Nephron (organoid): ENCODE data around the gene ACTRT2.
A peak's percentile ranks its signal among the peaks of the same experiment; 100 is the strongest.

Experiments
- H3K27ac Mint-ChIP-seq, 3 experiments: 2 replicates each; pipeline ENCODE4 v1.8.0; 2020; ENCODE audit warnings: mixed read lengths in 3 of 3, mild to moderate bottlenecking in 2 of 3, moderate library complexity in 1 of 3
- H3K27me3 Mint-ChIP-seq: 2 replicates; pipeline ENCODE4 v1.8.0; 2021; ENCODE audit warnings: low read depth, mild to moderate bottlenecking, moderate library complexity, mixed read lengths
- H3K36me3 Mint-ChIP-seq: 2 replicates; pipeline ENCODE4 v1.8.0; 2020; ENCODE audit warnings: low read depth, mixed read lengths
- H3K4me1 Mint-ChIP-seq: 2 replicates; pipeline ENCODE4 v1.8.0; 2020; ENCODE audit warnings: mixed read lengths
- H3K4me3 Mint-ChIP-seq, 3 experiments: 2 replicates each; pipeline ENCODE4 v1.8.0; 2020; ENCODE audit warnings: mild to moderate bottlenecking in 3 of 3, mixed read lengths in 3 of 3, moderate library complexity in 2 of 3
- H3K9me3 Mint-ChIP-seq: 2 replicates; pipeline ENCODE4 v1.8.0; 2020; ENCODE audit warnings: mixed read lengths
- TF ChIP-seq, protein P1 (sequence below), 3 experiments: fragments of 200-600 bp; sonication (generic); IDR thresholded peaks; one replicate each; pipeline ENCODE4 v1.5.0; 2021; ENCODE audit warnings: antibody characterized with exemption in 3 of 3; ENCODE audit not compliant: unreplicated experiment in 3 of 3

The ACTRT2 gene

GRCh38 chr1:2982615-2983318 is 38.5 kb upstream of the ACTRT2 start:
- H3K36me3 Mint-ChIP-seq: peaks cover 7% of the 10 kb centered on the region
- peaks cover 36% of the 10 kb centered on the region for H3K27me3 Mint-ChIP-seq
- H3K4me3 Mint-ChIP-seq: no peak overlapping the region
- H3K27ac Mint-ChIP-seq: no peak overlapping the region
- TF ChIP-seq, protein P1, sequence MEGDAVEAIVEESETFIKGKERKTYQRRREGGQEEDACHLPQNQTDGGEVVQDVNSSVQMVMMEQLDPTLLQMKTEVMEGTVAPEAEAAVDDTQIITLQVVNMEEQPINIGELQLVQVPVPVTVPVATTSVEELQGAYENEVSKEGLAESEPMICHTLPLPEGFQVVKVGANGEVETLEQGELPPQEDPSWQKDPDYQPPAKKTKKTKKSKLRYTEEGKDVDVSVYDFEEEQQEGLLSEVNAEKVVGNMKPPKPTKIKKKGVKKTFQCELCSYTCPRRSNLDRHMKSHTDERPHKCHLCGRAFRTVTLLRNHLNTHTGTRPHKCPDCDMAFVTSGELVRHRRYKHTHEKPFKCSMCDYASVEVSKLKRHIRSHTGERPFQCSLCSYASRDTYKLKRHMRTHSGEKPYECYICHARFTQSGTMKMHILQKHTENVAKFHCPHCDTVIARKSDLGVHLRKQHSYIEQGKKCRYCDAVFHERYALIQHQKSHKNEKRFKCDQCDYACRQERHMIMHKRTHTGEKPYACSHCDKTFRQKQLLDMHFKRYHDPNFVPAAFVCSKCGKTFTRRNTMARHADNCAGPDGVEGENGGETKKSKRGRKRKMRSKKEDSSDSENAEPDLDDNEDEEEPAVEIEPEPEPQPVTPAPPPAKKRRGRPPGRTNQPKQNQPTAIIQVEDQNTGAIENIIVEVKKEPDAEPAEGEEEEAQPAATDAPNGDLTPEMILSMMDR (IDR thresholded peaks at IDR 0.05; ENCODE audit: unreplicated experiment in 3 of 3): no peak
- peaks cover 25% of the 10 kb centered on the region for H3K4me1 Mint-ChIP-seq
- peaks cover 6% of the 10 kb centered on the region for H3K9me3 Mint-ChIP-seq

- Mint-ChIP-seq H3K36me3 (peaks cover 7% of the 10 kb centered on the region), H3K4me3 (no peak overlapping the region), H3K27me3 (peaks cover 39% of the 10 kb centered on the region), H3K9me3 (peaks cover 6% of the 10 kb centered on the region), H3K4me1 (peaks cover 27% of the 10 kb centered on the region), H3K27ac (no peak overlapping the region)
- TF ChIP-seq, protein P1 (IDR thresholded peaks at IDR 0.05; ENCODE audit: unreplicated experiment in 3 of 3): no peak
Observed at GRCh38 chr1:2983319-2983705, 38.0 kb upstream of the ACTRT2 start.

GRCh38 chr1:2983706-2984398 is 37.4 kb upstream of the ACTRT2 start:
- peaks cover 43% of the 10 kb centered on the region for H3K27me3 Mint-ChIP-seq
- H3K9me3 Mint-ChIP-seq: peaks cover 6% of the 10 kb centered on the region
- TF ChIP-seq, protein P1 (IDR thresholded peaks at IDR 0.05; ENCODE audit: unreplicated experiment in 3 of 3): no peak
- H3K36me3 Mint-ChIP-seq: peaks cover 7% of the 10 kb centered on the region
- H3K4me3 Mint-ChIP-seq: no peak overlapping the region
- H3K4me1 Mint-ChIP-seq: peaks cover 30% of the 10 kb centered on the region
- no peak overlapping the region for H3K27ac Mint-ChIP-seq

DNA sequence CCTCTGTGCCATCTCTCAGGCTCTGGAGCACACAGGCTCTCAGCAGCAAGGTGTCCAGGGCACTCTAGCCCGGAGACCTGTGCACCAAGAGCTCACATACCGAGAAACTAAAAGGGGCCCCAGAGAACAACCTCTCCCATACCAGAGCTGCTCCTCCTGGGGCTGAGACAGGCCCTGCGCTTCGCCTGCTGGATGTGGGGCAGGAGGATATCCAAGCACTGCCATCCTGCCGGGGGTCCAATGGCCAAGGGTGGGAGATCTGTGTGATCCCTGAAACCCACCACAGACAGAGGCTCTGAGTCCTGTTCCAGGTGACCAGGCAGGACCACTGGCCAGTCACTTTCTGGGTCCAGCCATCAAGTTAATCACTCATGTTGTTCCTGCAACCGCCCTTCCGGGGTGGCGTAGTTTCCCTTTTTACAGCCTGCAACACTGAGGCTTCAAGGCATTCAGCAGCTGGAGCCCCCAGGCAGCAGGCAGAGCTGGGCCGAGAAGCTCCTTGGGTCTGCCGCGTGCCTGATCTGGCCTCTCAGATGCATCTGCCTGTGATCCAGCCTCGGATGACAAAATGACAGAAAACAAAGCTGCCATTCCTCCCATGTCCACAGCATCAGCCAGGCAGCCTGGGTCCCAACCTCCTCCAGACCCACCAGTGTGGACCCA is 36.7 kb upstream of the ACTRT2 start:
- H3K27ac Mint-ChIP-seq: no peak overlapping the region
- no peak overlapping the region for H3K4me3 Mint-ChIP-seq
- H3K4me1 Mint-ChIP-seq: peaks cover 30% of the 10 kb centered on the region
- TF ChIP-seq, protein P1 (IDR thresholded peaks at IDR 0.05; ENCODE audit: unreplicated experiment in 3 of 3): no peak
- peaks cover 49% of the 10 kb centered on the region for H3K27me3 Mint-ChIP-seq
- peaks cover 7% of the 10 kb centered on the region for H3K36me3 Mint-ChIP-seq
- peaks cover 6% of the 10 kb centered on the region for H3K9me3 Mint-ChIP-seq

DNA sequence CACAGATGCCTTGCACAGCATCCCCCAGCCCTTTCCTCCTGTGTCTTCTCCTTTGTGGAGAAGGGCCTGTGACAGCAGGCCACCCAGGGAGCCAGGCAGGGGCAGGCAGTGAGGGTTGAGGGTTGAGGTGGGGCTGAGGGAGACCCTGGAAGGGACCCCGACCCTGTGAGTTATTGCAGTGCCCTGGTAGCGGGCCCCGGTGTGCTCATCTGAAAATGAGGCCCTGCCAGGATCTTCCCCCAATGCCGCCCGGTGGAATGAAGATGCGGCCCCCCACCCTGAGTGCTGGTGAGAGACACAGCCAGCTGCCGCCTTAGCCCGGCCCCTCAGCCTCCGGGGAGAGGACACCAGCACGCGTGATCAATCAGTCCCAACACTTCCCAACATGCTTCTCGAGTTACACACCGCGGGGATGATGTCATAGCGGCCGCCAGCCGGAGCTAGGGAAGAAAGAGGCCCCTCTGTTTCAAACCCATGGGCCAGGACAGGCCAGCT is 36.2 kb upstream of the ACTRT2 start:
- Mint-ChIP-seq H3K4me3 (peak overlapping the region in 1 of 3 experiments; percentile 21), H3K9me3 (peaks cover 6% of the 10 kb centered on the region), H3K4me1 (peaks cover 30% of the 10 kb centered on the region), H3K36me3 (peaks cover 7% of the 10 kb centered on the region), H3K27ac (peak overlapping the region in 2 of 3 experiments; percentile 40 to 88), H3K27me3 (peaks cover 49% of the 10 kb centered on the region)
- TF ChIP-seq, protein P1 (IDR thresholded peaks at IDR 0.05; ENCODE audit: unreplicated experiment in 3 of 3): no peak
